Neural cell (in vitro differentiated cells): ENCODE measurements around the gene ABHD4. TPM values are rescaled to one million over a fixed set of nuclear protein-coding genes. Genes with fewer than 3 reads are reported as not detected.

Source experiments
- H2AFZ ChIP-seq: fragments of 200-600, 300-800 bp; sonication (generic), shearing (Covaris generic); 2 replicates; pipeline ENCODE4 v1.6.0; 2014; ENCODE audit warnings: low read depth, mild to moderate bottlenecking, antibody characterized with exemption, low read length, moderate library complexity
- H3F3A ChIP-seq: fragments of 200-600 bp; shearing (Covaris generic); 2 replicates; pipeline ENCODE4 v1.6.1; 2016; ENCODE audit warnings: mild to moderate bottlenecking, moderate library complexity, mixed read lengths, antibody characterized with exemption, low read length; ENCODE audit not compliant: insufficient read depth, poor library complexity, severe bottlenecking
- H3K27ac ChIP-seq: fragments of 200-600, 300-800 bp; sonication (generic), shearing (Covaris generic); 2 replicates; pipeline ENCODE4 v1.5.1; 2014; ENCODE audit warnings: mild to moderate bottlenecking, low read length, moderate library complexity
- H3K27me3 ChIP-seq: fragments of 300-800, 200-600 bp; sonication (generic), shearing (Covaris generic); 2 replicates; pipeline ENCODE4 v1.6.0; 2014; ENCODE audit warnings: mild to moderate bottlenecking, low read depth, low read length, moderate library complexity; ENCODE audit not compliant: insufficient read depth
- H3K36me3 ChIP-seq: fragments of 300-800, 200-600 bp; sonication (generic), shearing (Covaris generic); 2 replicates; pipeline ENCODE4 v1.5.1; 2014; ENCODE audit warnings: mild to moderate bottlenecking, antibody characterized with exemption, low read length, moderate library complexity; ENCODE audit not compliant: insufficient read depth
- H3K4me2 ChIP-seq: fragments of 300-800, 200-600 bp; sonication (generic), shearing (Covaris generic); 2 replicates; pipeline ENCODE4 v1.6.0; 2014; ENCODE audit warnings: mild to moderate bottlenecking, low read length
- H3K4me3 ChIP-seq: fragments of 300-800, 200-600 bp; sonication (generic), shearing (Covaris generic); 2 replicates; pipeline ENCODE4 v1.5.1; 2014; ENCODE audit warnings: mild to moderate bottlenecking, low read length, moderate library complexity
- H3K79me2 ChIP-seq: fragments of 200-600 bp; shearing (Covaris generic); replicated peaks from 2 replicates; pipeline ENCODE4 v1.6.0; 2014; ENCODE audit warnings: mild to moderate bottlenecking, low read length, moderate library complexity; ENCODE audit not compliant: insufficient read depth
- H3K9ac ChIP-seq: fragments of 300-800, 200-600 bp; sonication (generic), shearing (Covaris generic); 2 replicates; pipeline ENCODE4 v1.6.1; 2016; ENCODE audit warnings: mild to moderate bottlenecking, low read length, mixed read lengths
- H3K9me2 ChIP-seq: fragments of 200-600 bp; shearing (Covaris generic); 2 replicates; pipeline ENCODE4 v1.6.1; 2016; ENCODE audit warnings: mild to moderate bottlenecking, low read length, mixed read lengths; ENCODE audit not compliant: insufficient read depth
- H3K9me3 ChIP-seq: fragments of 200-600, 300-800 bp; sonication (generic), shearing (Covaris generic); 2 replicates; pipeline ENCODE4 v1.6.1; 2016; ENCODE audit warnings: mild to moderate bottlenecking, mixed run types, low read length, moderate library complexity, mixed read lengths
- H4K20me1 ChIP-seq: fragments of 200-600 bp; shearing (Covaris generic); 2 replicates; pipeline ENCODE4 v1.6.1; 2016; ENCODE audit warnings: mild to moderate bottlenecking, mixed run types; ENCODE audit not compliant: insufficient read depth
- EP300 ChIP-seq: fragments of 450-650 bp; conservative IDR thresholded peaks from 2 replicates; pipeline ENCODE4 v1.6.1; 2014; ENCODE audit warnings: antibody characterized with exemption, mild to moderate bottlenecking, moderate library complexity; ENCODE audit not compliant: poor library complexity, severe bottlenecking
- EZH2 ChIP-seq: fragments of 200-600, 300-800 bp; shearing (Covaris generic), sonication (generic); IDR thresholded peaks from 2 replicates; pipeline ENCODE4 v1.6.1; 2014; ENCODE audit warnings: antibody characterized with exemption, low read length, borderline replicate concordance, mild to moderate bottlenecking; ENCODE audit not compliant: insufficient read depth, poor library complexity, severe bottlenecking
- MXI1 ChIP-seq: fragments of 450-650 bp; conservative IDR thresholded peaks from 2 replicates; pipeline ENCODE4 v1.6.1; 2014; ENCODE audit warnings: antibody characterized with exemption, mild to moderate bottlenecking; ENCODE audit not compliant: poor library complexity, severe bottlenecking
- POLR2AphosphoS5 ChIP-seq: IDR thresholded peaks from 2 replicates; pipeline ENCODE4 v1.6.1; 2012
- RAD21 ChIP-seq: fragments of 450-650 bp; conservative IDR thresholded peaks from 2 replicates; pipeline ENCODE4 v1.6.1; 2014; ENCODE audit warnings: antibody characterized with exemption, mild to moderate bottlenecking, moderate library complexity
- REST ChIP-seq: IDR thresholded peaks from 2 replicates; pipeline ENCODE4 v1.6.1; 2012; ENCODE audit warnings: borderline replicate concordance
- SMC3 ChIP-seq: fragments of 450-650 bp; conservative IDR thresholded peaks from 2 replicates; pipeline ENCODE4 v1.6.1; 2014; ENCODE audit warnings: antibody characterized with exemption, mild to moderate bottlenecking, moderate library complexity; ENCODE audit not compliant: poor library complexity
- TAF1 ChIP-seq: IDR thresholded peaks from 2 replicates; pipeline ENCODE4 v1.6.1; 2012; ENCODE audit warnings: low read depth
- polyA plus RNA-seq: library from polyadenylated mRNA; depleted of rRNA; stranded (reverse); fragments of >200 nt; gene quantifications from 2 replicates; pipeline ENCODE4 v1.2.3, GENCODE V29; 2014
- TF ChIP-seq, protein P1 (sequence below): fragments of 450-650 bp; IDR thresholded peaks from 2 replicates; pipeline ENCODE4 v1.5.1; 2014; ENCODE audit warnings: antibody characterized with exemption, mild to moderate bottlenecking, moderate library complexity; ENCODE audit not compliant: poor library complexity, severe bottlenecking

ABHD4 gene
- polyA plus RNA-seq, 1 donor from 2014 or later, result 2.6 TPM

DNA sequence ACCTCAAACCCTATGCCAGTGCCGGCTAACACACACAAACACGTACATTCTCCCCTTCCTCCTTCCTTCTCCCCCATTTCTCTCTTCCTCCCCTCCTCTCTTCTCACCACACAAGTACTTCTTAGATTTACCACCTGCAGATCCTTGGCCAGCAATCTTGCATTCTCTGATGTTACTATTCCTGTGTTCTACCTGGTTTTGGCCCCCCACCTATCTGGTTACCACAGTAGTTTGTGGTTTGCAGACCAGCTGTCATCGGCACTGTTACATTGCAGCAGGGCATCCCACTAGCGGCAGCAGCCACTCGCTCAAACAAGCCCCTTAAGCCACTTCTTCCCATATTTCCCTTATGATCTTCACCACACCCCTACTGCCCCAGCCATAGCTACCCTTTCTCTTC is 3.9 kb downstream of the ABHD4 start:
- no peaks in the 10 kb centered on the region for H3F3A ChIP-seq
- no peak overlapping the region for H3K4me2 ChIP-seq
- no peak overlapping the region for H3K4me3 ChIP-seq
- H3K9ac ChIP-seq, result no peak overlapping the region
- no peaks in the 10 kb centered on the region for H3K9me2 ChIP-seq
- no peaks in the 10 kb centered on the region for H3K9me3 ChIP-seq
- H3K79me2 ChIP-seq, result peaks cover 3% of the 10 kb centered on the region
- no peaks in the 10 kb centered on the region for H3K27me3 ChIP-seq
- H4K20me1 ChIP-seq, result no peaks in the 10 kb centered on the region
- H3K36me3 ChIP-seq, result peaks cover 7% of the 10 kb centered on the region
- TF ChIP-seq EZH2, result no peak
- no peak for TF ChIP-seq RAD21
- TF ChIP-seq EP300, result no peak
- no peak for TF ChIP-seq SMC3
- no peak for TF ChIP-seq TAF1
- no peak for TF ChIP-seq REST
- no peak for TF ChIP-seq POLR2AphosphoS5
- TF ChIP-seq MXI1, result no peak
- TF ChIP-seq, protein P1, sequence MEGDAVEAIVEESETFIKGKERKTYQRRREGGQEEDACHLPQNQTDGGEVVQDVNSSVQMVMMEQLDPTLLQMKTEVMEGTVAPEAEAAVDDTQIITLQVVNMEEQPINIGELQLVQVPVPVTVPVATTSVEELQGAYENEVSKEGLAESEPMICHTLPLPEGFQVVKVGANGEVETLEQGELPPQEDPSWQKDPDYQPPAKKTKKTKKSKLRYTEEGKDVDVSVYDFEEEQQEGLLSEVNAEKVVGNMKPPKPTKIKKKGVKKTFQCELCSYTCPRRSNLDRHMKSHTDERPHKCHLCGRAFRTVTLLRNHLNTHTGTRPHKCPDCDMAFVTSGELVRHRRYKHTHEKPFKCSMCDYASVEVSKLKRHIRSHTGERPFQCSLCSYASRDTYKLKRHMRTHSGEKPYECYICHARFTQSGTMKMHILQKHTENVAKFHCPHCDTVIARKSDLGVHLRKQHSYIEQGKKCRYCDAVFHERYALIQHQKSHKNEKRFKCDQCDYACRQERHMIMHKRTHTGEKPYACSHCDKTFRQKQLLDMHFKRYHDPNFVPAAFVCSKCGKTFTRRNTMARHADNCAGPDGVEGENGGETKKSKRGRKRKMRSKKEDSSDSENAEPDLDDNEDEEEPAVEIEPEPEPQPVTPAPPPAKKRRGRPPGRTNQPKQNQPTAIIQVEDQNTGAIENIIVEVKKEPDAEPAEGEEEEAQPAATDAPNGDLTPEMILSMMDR, result no peak
- H2AFZ ChIP-seq, result no peak overlapping the region
- H3K27ac ChIP-seq, result no peak overlapping the region

GRCh38 chr14:22602862-22603261 is 4.8 kb downstream of the ABHD4 start:
- no peak overlapping the region for H3K4me2 ChIP-seq
- H4K20me1 ChIP-seq, result no peaks in the 10 kb centered on the region
- H2AFZ ChIP-seq, result no peak overlapping the region
- no peak overlapping the region for H3K27ac ChIP-seq
- no peak overlapping the region for H3K9ac ChIP-seq
- TF ChIP-seq RAD21, result no peak
- TF ChIP-seq MXI1, result no peak
- TF ChIP-seq SMC3, result no peak
- no peak for TF ChIP-seq EP300
- no peak overlapping the region for H3K4me3 ChIP-seq
- peaks cover 3% of the 10 kb centered on the region for H3K79me2 ChIP-seq
- H3K36me3 ChIP-seq, result peaks cover 7% of the 10 kb centered on the region
- H3K27me3 ChIP-seq, result no peaks in the 10 kb centered on the region
- H3K9me3 ChIP-seq, result no peaks in the 10 kb centered on the region
- no peaks in the 10 kb centered on the region for H3F3A ChIP-seq
- H3K9me2 ChIP-seq, result no peaks in the 10 kb centered on the region

DNA sequence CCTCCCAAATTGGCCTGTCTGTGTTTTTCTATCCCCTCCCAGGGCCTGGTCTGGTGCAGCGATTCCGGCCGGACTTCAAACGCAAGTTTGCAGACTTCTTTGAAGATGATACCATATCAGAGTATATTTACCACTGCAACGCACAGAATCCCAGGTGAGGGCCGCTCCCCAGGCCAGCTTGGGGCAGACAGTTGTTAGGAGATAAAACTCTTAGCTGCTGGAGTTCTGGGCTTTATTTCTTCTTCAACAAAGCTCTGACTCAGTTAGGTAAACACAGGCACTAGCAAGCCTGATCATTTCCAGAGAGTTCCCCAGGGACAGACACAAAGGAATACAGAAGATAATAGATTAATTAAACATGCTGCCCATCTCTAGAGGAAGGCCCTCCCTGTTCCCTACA is 8.3 kb downstream of the ABHD4 start:
- H3K36me3 ChIP-seq, result peaks cover 7% of the 10 kb centered on the region
- no peaks in the 10 kb centered on the region for H3K9me3 ChIP-seq
- TF ChIP-seq EP300, result no peak
- TF ChIP-seq, protein P1, result no peak
- TF ChIP-seq POLR2AphosphoS5, result no peak
- no peak for TF ChIP-seq SMC3
- no peak for TF ChIP-seq RAD21
- no peak for TF ChIP-seq EZH2
- no peak for TF ChIP-seq TAF1
- TF ChIP-seq MXI1, result no peak
- no peak for TF ChIP-seq REST
- no peak overlapping the region for H3K9ac ChIP-seq
- no peaks in the 10 kb centered on the region for H3K79me2 ChIP-seq
- no peaks in the 10 kb centered on the region for H3K27me3 ChIP-seq
- H2AFZ ChIP-seq, result no peak overlapping the region
- H3K4me2 ChIP-seq, result no peak overlapping the region
- no peak overlapping the region for H3K4me3 ChIP-seq
- no peaks in the 10 kb centered on the region for H4K20me1 ChIP-seq
- H3F3A ChIP-seq, result no peaks in the 10 kb centered on the region
- no peaks in the 10 kb centered on the region for H3K9me2 ChIP-seq
- no peak overlapping the region for H3K27ac ChIP-seq
